ENCODE measurements around the gene TRAF3. TPM values are rescaled to one million over a fixed set of nuclear protein-coding genes. Genes with fewer than 3 reads are reported as not detected.

The TRAF3 gene
- total RNA-seq, 4 donors from 2014 or later, result 15.9 to 24.9 (median 18.6) TPM

DNA sequence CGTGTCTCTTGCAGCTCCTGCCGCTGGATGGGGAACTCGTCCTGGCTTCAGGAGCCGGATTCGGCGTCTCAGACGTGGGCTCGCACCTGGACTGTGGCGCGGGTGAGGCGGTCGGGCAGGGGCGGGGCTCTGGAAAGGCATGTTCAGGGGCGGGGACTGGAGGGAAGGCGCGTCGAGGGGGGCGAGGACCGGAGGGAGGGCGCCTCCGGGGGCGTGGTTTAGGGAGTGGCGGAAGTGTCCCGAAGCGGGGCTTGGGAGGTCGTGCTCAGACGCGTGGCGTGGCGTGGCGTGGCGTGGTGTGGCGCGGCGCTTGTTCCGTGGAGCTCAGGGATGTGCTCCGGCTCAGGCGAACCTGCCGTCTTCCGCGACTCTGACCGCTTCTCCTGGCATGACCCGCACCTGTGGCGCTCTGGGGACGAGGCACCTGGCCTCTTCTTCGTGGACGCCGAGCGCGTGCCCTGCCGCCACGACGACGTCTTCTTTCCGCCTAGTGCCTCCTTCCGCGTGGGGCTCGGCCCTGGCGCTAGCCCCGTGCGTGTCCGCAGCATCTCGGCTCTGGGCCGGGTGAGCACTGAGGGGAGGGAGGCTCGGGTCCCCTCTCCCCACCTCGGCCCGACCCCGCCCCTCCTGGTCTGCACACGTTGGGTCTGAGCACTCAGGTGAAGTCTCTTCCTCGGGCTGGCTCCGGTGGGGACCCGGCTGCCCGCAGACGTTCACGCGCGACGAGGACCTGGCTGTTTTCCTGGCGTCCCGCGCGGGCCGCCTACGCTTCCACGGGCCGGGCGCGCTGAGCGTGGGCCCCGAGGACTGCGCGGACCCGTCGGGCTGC is 151.4 kb downstream of the TRAF3 start:
- Histone ChIP-seq H3K27me3 (peaks cover 4% of the 10 kb centered on the region), H3K4me3 (replicated peaks in 1 of 3) (peak overlapping the region in 2 of 3 donors; percentile 10 to 40), H3K4me1 (peaks cover 24 to 30% of the 10 kb centered on the region in 2 donors), H3K9me3 (no peaks in the 10 kb centered on the region), H3K36me3 (peaks cover 0 to 6% of the 10 kb centered on the region in 2 donors), H3K27ac (no peak overlapping the region)
- 3 to 4% methylated on average over 19 to 37 of the region's 94 CpGs for WGBS, 2 donors
- intact Hi-C loops (cut with DNase I), result no loop called here
- DNase-seq, result peak; percentile 76
- no peak for TF ChIP-seq POLR2A (IDR thresholded peaks at IDR 0.05)
- TF ChIP-seq, protein P1, sequence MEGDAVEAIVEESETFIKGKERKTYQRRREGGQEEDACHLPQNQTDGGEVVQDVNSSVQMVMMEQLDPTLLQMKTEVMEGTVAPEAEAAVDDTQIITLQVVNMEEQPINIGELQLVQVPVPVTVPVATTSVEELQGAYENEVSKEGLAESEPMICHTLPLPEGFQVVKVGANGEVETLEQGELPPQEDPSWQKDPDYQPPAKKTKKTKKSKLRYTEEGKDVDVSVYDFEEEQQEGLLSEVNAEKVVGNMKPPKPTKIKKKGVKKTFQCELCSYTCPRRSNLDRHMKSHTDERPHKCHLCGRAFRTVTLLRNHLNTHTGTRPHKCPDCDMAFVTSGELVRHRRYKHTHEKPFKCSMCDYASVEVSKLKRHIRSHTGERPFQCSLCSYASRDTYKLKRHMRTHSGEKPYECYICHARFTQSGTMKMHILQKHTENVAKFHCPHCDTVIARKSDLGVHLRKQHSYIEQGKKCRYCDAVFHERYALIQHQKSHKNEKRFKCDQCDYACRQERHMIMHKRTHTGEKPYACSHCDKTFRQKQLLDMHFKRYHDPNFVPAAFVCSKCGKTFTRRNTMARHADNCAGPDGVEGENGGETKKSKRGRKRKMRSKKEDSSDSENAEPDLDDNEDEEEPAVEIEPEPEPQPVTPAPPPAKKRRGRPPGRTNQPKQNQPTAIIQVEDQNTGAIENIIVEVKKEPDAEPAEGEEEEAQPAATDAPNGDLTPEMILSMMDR (IDR thresholded peaks at IDR 0.05), result no peak

DNA sequence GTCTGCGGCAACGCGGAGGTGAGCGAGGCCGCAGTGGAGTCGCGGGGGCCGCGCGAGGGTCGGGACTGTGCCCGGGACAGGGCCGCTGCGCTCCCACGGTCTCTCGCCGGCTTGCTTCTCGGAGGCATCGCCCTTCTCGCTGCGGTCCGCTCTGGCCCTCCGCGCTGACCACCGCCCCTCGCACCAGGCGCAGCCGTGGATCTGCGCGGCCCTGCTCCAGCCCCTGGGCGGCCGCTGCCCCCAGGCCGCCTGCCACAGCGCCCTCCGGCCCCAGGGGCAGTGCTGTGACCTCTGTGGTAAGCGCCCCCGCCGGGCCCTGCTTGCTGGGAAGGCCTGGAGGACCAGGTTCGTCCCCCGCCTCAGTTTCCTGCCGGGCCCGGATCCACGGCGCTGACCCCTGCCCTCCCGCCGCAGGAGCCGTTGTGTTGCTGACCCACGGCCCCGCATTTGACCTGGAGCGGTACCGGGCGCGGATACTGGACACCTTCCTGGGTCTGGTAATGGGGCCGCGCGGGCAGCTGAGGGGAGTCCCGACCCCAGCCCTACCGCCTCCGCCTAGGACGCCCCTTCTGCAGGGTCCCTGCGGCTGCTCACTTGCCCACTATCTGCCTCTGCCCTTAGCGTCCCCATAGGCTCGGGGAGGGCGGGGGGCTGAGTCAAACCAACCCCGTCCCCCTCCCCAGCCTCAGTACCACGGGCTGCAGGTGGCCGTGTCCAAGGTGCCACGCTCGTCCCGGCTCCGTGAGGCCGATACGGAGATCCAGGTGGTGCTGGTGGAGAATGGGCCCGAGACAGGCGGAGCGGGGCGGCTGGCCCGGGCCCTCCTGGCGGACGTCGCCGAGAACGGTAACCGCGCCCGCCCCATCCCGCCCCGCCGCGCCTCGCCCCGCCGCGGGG is 152.2 kb downstream of the TRAF3 start:
- Histone ChIP-seq H3K27me3 (peaks cover 4% of the 10 kb centered on the region), H3K27ac (no peak overlapping the region), H3K36me3 (peaks cover 0 to 7% of the 10 kb centered on the region in 2 donors), H3K4me1 (peaks cover 24 to 29% of the 10 kb centered on the region in 2 donors), H3K9me3 (no peaks in the 10 kb centered on the region), H3K4me3 (replicated peaks in 1 of 3) (peak overlapping the region in 1 of 3 donors; percentile 40)
- TF ChIP-seq, protein P1 (IDR thresholded peaks at IDR 0.05), result no peak
- no peak for TF ChIP-seq POLR2A (IDR thresholded peaks at IDR 0.05)
- intact Hi-C loops (cut with DNase I), result no loop called here
- DNase-seq, result no peak
- 5 to 6% methylated on average over 12 to 15 of the region's 94 CpGs for WGBS, 2 donors

- peak overlapping the region in 1 of 3 donors; percentile 40 for H3K4me3 ChIP-seq (replicated peaks in 1 of 3)
- TF ChIP-seq, protein P1 (IDR thresholded peaks at IDR 0.05), result peak in 1 of 6 experiments; percentile 16
- TF ChIP-seq POLR2A (IDR thresholded peaks at IDR 0.05), result no peak
- H3K27me3 ChIP-seq, result peaks cover 4% of the 10 kb centered on the region
- intact Hi-C loops (cut with DNase I), result no loop called here
- peaks cover 0 to 7% of the 10 kb centered on the region in 2 donors for H3K36me3 ChIP-seq
- 5 to 7% methylated on average over 4 to 5 of the region's 74 CpGs for WGBS, 2 donors
- H3K9me3 ChIP-seq, result no peaks in the 10 kb centered on the region
- H3K4me1 ChIP-seq, result peaks cover 24 to 29% of the 10 kb centered on the region in 2 donors
- DNase-seq, result peak; percentile 26 to 27
- H3K27ac ChIP-seq, result no peak overlapping the region
Observed at GRCh38 chr14:102930138-102930752, 153.0 kb downstream of the TRAF3 start.

DNA sequence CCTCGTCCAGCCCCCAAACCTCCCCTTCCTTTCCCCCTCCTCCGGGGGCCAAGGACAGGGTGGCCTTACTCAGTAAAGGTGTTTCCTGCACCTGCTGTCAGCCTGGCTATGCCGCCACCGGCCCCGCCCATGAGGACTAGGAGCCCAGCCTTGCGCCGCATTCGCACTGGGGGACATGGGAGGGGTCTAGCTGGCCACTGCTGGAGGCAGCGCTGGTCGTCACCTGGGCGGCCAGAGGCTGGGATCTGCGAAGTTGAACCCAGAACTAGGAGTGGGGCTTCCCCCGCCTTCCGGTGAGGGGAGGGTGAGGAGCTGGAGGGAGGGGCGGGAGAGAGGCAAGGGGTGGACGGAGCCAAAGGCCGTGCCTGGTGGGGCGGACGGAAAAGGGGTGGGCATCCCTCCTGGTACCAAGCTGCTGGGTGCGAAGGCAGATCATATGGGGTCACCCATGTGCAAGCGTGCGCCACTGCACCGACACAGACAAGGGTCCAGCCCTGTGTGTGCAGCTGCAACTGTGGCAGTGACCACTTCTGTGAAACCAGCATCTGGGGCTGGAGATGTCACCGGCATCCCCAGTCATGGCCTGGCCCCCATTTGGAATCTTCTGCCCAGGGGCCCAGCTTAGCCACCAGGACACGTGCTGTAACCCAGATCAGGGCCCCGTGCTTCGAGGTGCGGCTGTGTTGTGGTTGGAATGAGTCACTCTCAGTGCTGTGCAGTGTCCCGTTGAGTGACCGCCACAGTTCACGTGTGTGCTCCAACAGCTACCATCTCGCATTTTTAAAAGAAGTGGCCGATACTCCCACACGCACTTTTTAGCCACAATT is 153.7 kb downstream of the TRAF3 start:
- WGBS, 2 donors, result 66 to 79% methylated on average over 29 to 34 of the region's 34 CpGs
- Histone ChIP-seq H3K9me3 (no peaks in the 10 kb centered on the region), H3K27me3 (peaks cover 4% of the 10 kb centered on the region), H3K4me3 (replicated peaks in 1 of 3) (no peak overlapping the region), H3K36me3 (peaks cover 0 to 7% of the 10 kb centered on the region in 2 donors), H3K27ac (no peak overlapping the region), H3K4me1 (peaks cover 24 to 29% of the 10 kb centered on the region in 2 donors)
- TF ChIP-seq POLR2A (IDR thresholded peaks at IDR 0.05), result no peak
- TF ChIP-seq, protein P1 (IDR thresholded peaks at IDR 0.05), result no peak
- intact Hi-C loops (cut with DNase I), result no loop called here
- DNase-seq, result peak in 1 of 2 donors; percentile 30

Data from thyroid gland (tissue), 4 donors.